Embryonic facial prominence (tissue), 1 donor: ENCODE results near the gene RELA.

Experiments used
- DNase-seq: peaks from one replicate; pipeline ENCODE4 v3.0.0-alpha.2; 2016; ENCODE audit errors: extremely low spot score

Gene RELA

GRCh38 chr11:65613091-65613928, 49.4 kb downstream of the RELA start:
- DNase-seq, result no peak

GRCh38 chr11:65612691-65613090, 50.0 kb downstream of the RELA start:
- no peak for DNase-seq

GRCh38 chr11:65611758-65612603, 50.7 kb downstream of the RELA start:
- no peak for DNase-seq

- no peak for DNase-seq
These were observed 51.5 kb downstream of the RELA start for GRCh38 chr11:65611028-65611757.

GRCh38 chr11:65610404-65610803, 52.3 kb downstream of the RELA start:
- no peak for DNase-seq

DNA sequence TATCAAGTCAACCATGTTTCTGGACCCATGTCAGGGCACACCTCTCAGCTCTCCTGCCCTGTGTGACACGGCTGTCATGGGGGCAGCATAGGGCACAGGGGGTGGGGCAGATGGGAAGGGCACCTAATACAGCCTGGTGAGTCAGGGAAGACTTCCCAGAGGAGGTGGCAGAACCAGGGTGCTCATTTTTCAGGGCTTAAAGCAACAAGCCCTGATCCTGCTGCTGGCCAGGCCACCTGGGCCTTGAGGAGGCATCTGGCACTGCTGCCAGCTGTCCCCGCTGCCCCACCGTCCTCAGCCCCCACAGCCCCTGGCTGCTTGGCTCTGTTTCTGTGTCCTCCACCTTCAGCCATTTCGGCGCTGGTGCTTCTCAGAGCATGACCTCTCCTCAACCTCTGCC, 53.1 kb downstream of the RELA start:
- no peak for DNase-seq

GRCh38 chr11:65609229-65609628, 53.5 kb downstream of the RELA start:
- DNase-seq, result no peak

GRCh38 chr11:65607614-65608426, 54.9 kb downstream of the RELA start:
- DNase-seq, result no peak

DNA sequence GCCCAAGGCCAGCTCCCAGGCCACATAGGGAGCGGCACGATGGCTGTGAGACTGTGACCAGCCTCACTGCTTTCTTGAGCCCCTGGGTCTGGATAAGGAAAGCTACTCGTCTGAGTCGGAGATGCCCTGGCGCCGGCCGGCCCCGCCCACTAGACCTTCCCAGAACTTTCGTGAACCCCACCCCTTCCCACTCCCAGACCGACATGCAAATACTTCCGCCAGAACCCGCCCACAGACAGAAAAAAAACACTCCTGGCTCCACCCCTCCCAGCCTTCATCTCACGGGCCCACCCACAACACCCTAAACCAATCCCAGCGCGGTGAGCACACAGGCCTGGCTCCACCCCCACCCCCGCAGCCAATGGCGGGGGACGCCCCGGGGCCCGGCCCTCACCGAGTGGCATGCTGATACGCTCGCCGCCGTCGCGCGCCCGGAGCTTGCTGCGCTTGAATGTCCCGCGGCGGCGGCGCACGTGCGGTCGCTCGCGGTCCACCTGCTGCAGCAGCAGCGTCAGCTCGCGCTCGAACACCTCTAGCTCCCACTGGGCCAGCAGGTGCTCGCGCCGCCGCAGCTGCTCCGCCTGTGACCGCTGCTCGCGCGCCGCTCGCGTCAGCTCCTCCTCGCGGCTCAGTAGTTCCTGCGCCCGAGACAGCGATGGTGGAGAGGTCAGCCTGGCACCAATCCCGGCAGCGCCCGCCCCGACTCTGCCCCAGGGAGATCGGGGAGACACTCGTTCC, 55.7 kb downstream of the RELA start:
- peak; percentile 89 for DNase-seq

GRCh38 chr11:65604258-65604657, 58.5 kb downstream of the RELA start:
- DNase-seq, result no peak
